Measurements from ENCODE around the gene TENM4.

Gene TENM4

GRCh38 chr11:79100093-79100910 lies 340.5 kb downstream of the TENM4 start:
- DNase-seq: no peak

GRCh38 chr11:79098146-79098545 lies 342.7 kb downstream of the TENM4 start:
- no peak for DNase-seq

- DNase-seq: no peak
Measured at GRCh38 chr11:79097246-79097875, 343.5 kb downstream of the TENM4 start.

GRCh38 chr11:79095424-79095823 lies 345.4 kb downstream of the TENM4 start:
- DNase-seq: no peak

GRCh38 chr11:79094616-79095015 lies 346.2 kb downstream of the TENM4 start:
- no peak for DNase-seq

- no peak for DNase-seq
Measured at GRCh38 chr11:79092791-79093353, 348.0 kb downstream of the TENM4 start.

GRCh38 chr11:79090191-79090705 lies 350.6 kb downstream of the TENM4 start:
- DNase-seq: no peak

GRCh38 chr11:79089601-79090000 lies 351.2 kb downstream of the TENM4 start:
- DNase-seq: no peak

- no peak for DNase-seq
Measured at GRCh38 chr11:79088967-79089366, 351.9 kb downstream of the TENM4 start.

- no peak for DNase-seq
Measured at GRCh38 chr11:79087961-79088318, 352.9 kb downstream of the TENM4 start.

GRCh38 chr11:79087238-79087960 lies 353.4 kb downstream of the TENM4 start:
- DNase-seq: no peak

- no peak for DNase-seq
Measured at GRCh38 chr11:79086056-79086455, 354.8 kb downstream of the TENM4 start.

- no peak for DNase-seq
Measured at GRCh38 chr11:79084382-79084781, 356.4 kb downstream of the TENM4 start.

GRCh38 chr11:79083352-79083751 lies 357.5 kb downstream of the TENM4 start:
- DNase-seq: no peak

- DNase-seq: no peak
Measured at GRCh38 chr11:79082907-79083306, 357.9 kb downstream of the TENM4 start.

GRCh38 chr11:79082280-79082679 lies 358.6 kb downstream of the TENM4 start:
- no peak for DNase-seq

- DNase-seq: no peak
Measured at GRCh38 chr11:79081471-79082031, 359.3 kb downstream of the TENM4 start.

GRCh38 chr11:79080551-79080950 lies 360.3 kb downstream of the TENM4 start:
- no peak for DNase-seq

GRCh38 chr11:79078999-79079398 lies 361.8 kb downstream of the TENM4 start:
- DNase-seq: no peak

- no peak for DNase-seq
Measured at GRCh38 chr11:79078456-79078855, 362.4 kb downstream of the TENM4 start.

GRCh38 chr11:79077702-79078330 lies 363.0 kb downstream of the TENM4 start:
- no peak for DNase-seq

GRCh38 chr11:79076526-79077115 lies 364.2 kb downstream of the TENM4 start:
- no peak for DNase-seq

Data from activated effector memory CD4-positive, alpha-beta T cell treated with anti-CD3 and anti-CD28 coated beads, Interleukin-2, amount 50 U/mL, for 16 hours (primary cell).